ENCODE measurements around the gene A3GALT2. TPM values are rescaled to one million over a fixed set of nuclear protein-coding genes. Genes with fewer than 3 reads are reported as not detected.
A peak's percentile ranks its signal among the peaks of the same experiment; 100 is the strongest.

The A3GALT2 gene
- polyA plus RNA-seq, 1 of the 3 experiments (the other 2 are of a cell fraction): 0.07 TPM

GRCh38 chr1:33332881-33333280, 12.0 kb upstream of the A3GALT2 start:
- ChIA-PET CTCF (interaction anchor here (0.6 kb wide), 1 partner anchor 138 kb away, joined by 3 read pairs; no protein-coding TSS in a partner anchor), POLR2A (no interaction called here)
- no peaks in the 10 kb centered on the region for H3K9me2 ChIP-seq
- peaks cover 25% of the 10 kb centered on the region for H3F3A ChIP-seq (replicated peaks; ENCODE audit: insufficient read depth)
- 95% methylated on average over 3 of the region's 5 CpGs for WGBS (ENCODE audit: low lambda C conversion rate)
- H3K27ac ChIP-seq (ENCODE audit: low read depth in 2 of 2, low read length in 1 of 2): peak overlapping the region in 1 of 2 experiments; percentile 19; a peak in 2 of 4 replicates
- no peaks in the 10 kb centered on the region for H3K27me3 ChIP-seq (ENCODE audit: insufficient read depth)
- no peaks in the 10 kb centered on the region for H3K9me3 ChIP-seq
- peaks cover 24 to 53% of the 10 kb centered on the region in 2 experiments; a peak in 3 of 4 replicates for H3K4me1 ChIP-seq (ENCODE audit: control insufficient read depth in 1 of 2, insufficient read depth in 2 of 2, low read depth in 1 of 2, low read length in 1 of 2)
- H3K36me3 ChIP-seq (replicated peaks in 1 of 2; ENCODE audit: control insufficient read depth in 1 of 2, insufficient read depth in 2 of 2, low read length in 1 of 2): peaks cover 68 to 80% of the 10 kb centered on the region in 2 experiments
- no peak for DNase-seq
- TF ChIP-seq EZH2phosphoT487 (IDR thresholded peaks at IDR 0.05; ENCODE audit: borderline replicate concordance, low read depth): no peak
- no peak for TF ChIP-seq FOXM1 (IDR thresholded peaks at IDR 0.05; ENCODE audit: low read depth)
- TF ChIP-seq RFX5 (IDR thresholded peaks at IDR 0.05; ENCODE audit: low read length): no peak
- TF ChIP-seq FOSL2 (IDR thresholded peaks at IDR 0.05; ENCODE audit: borderline replicate concordance, low read depth): no peak
- H3K4me2 ChIP-seq: no peak overlapping the region
- peaks cover 100% of the 10 kb centered on the region for H4K20me1 ChIP-seq (ENCODE audit: insufficient read depth)
- no peak overlapping the region for H3K4me3 ChIP-seq (ENCODE audit: low read depth in 2 of 2, low read length in 1 of 2)
- H3K9ac ChIP-seq: no peak overlapping the region
- no peak overlapping the region for H2AFZ ChIP-seq (ENCODE audit: low read depth)
- H3K79me2 ChIP-seq (ENCODE audit: insufficient read depth): peaks cover 93% of the 10 kb centered on the region

GRCh38 chr1:33332357-33332789, 11.5 kb upstream of the A3GALT2 start:
- Histone ChIP-seq H3K36me3 (replicated peaks in 1 of 2; ENCODE audit: control insufficient read depth in 1 of 2, insufficient read depth in 2 of 2, low read length in 1 of 2) (peaks cover 71 to 82% of the 10 kb centered on the region in 2 experiments), H3F3A (replicated peaks; ENCODE audit: insufficient read depth) (peaks cover 28% of the 10 kb centered on the region), H3K4me3 (ENCODE audit: low read depth in 2 of 2, low read length in 1 of 2) (no peak overlapping the region), H3K9me2 (no peaks in the 10 kb centered on the region), H3K4me2 (no peak overlapping the region), H3K79me2 (ENCODE audit: insufficient read depth) (peaks cover 90% of the 10 kb centered on the region), H3K9ac (no peak overlapping the region), H2AFZ (ENCODE audit: low read depth) (no peak overlapping the region), H4K20me1 (ENCODE audit: insufficient read depth) (peaks cover 100% of the 10 kb centered on the region), H3K4me1 (ENCODE audit: control insufficient read depth in 1 of 2, insufficient read depth in 2 of 2, low read depth in 1 of 2, low read length in 1 of 2) (peaks cover 21 to 48% of the 10 kb centered on the region in 2 experiments; a peak in 3 of 4 replicates), H3K9me3 (no peaks in the 10 kb centered on the region), H3K27me3 (ENCODE audit: insufficient read depth) (no peaks in the 10 kb centered on the region), H3K27ac (ENCODE audit: low read depth in 2 of 2, low read length in 1 of 2) (peak overlapping the region in 1 of 2 experiments; percentile 27; a peak in 2 of 4 replicates)
- TF ChIP-seq SIN3A (IDR thresholded peaks at IDR 0.05; ENCODE audit: borderline replicate concordance, low read depth, low read length) (no peak), NFIC (IDR thresholded peaks at IDR 0.05; ENCODE audit: borderline replicate concordance) (peak; percentile 22; the same call in 1 of the 2 replicates), ELF1 (IDR thresholded peaks at IDR 0.05) (no peak), CHD2 (IDR thresholded peaks at IDR 0.05; ENCODE audit: low read length, partially characterized antibody) (no peak), ZBTB33 (IDR thresholded peaks at IDR 0.05; ENCODE audit: borderline replicate concordance, low read depth) (no peak)
- CTCF ChIA-PET: no interaction called here
- DNase-seq: no peak
- WGBS (ENCODE audit: low lambda C conversion rate): 82% methylated on average over 9 of the region's 10 CpGs
- POLR2A ChIA-PET: no interaction called here

Measured in SK-N-SH (cell line).